ENCODE measurements around the gene NAPSA. TPM values are rescaled to one million over a fixed set of nuclear protein-coding genes. Genes with fewer than 3 reads are reported as not detected.

The NAPSA gene
- total RNA-seq, 4 donors from 2014 or later: 0.17 to 3.7 (median 0.81) TPM

DNA sequence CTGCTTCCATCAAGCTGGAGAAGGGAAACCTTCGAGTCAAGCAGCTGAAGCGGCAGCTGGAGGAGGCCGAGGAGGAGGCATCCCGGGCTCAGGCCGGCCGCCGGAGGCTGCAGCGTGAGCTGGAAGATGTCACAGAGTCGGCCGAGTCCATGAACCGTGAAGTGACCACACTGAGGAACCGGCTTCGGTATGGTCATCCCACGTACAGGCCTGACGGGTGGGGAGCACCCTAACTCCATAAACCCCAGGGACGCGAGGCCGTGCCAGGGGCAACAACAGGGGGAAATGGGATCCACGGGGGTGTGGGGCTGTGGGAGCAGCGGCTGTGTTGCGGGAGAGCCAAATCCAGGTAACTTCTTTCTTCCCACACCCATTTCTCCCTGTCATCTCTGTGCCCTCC lies 56.4 kb downstream of the NAPSA start:
- intact Hi-C loops (cut with DNase I): no loop called here
- TF ChIP-seq POLR2AphosphoS5 (IDR thresholded peaks at IDR 0.05) (no peak), EP300 (IDR thresholded peaks at IDR 0.05) (no peak), POLR2A (IDR thresholded peaks at IDR 0.05; ENCODE audit: low read depth) (no peak)
- TF ChIP-seq, protein P1, sequence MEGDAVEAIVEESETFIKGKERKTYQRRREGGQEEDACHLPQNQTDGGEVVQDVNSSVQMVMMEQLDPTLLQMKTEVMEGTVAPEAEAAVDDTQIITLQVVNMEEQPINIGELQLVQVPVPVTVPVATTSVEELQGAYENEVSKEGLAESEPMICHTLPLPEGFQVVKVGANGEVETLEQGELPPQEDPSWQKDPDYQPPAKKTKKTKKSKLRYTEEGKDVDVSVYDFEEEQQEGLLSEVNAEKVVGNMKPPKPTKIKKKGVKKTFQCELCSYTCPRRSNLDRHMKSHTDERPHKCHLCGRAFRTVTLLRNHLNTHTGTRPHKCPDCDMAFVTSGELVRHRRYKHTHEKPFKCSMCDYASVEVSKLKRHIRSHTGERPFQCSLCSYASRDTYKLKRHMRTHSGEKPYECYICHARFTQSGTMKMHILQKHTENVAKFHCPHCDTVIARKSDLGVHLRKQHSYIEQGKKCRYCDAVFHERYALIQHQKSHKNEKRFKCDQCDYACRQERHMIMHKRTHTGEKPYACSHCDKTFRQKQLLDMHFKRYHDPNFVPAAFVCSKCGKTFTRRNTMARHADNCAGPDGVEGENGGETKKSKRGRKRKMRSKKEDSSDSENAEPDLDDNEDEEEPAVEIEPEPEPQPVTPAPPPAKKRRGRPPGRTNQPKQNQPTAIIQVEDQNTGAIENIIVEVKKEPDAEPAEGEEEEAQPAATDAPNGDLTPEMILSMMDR (IDR thresholded peaks at IDR 0.05): no peak
- peaks cover 0 to 40% (median 4%) of the 10 kb centered on the region in 4 donors for H3K36me3 ChIP-seq
- 89% methylated on average over 21 of the region's 21 CpGs for WGBS
- DNase-seq (ENCODE audit: extremely low spot score): no peak
- H3K27me3 ChIP-seq: peaks cover 3 to 56% (median 30%) of the 10 kb centered on the region in 4 donors
- no peak overlapping the region for H3K27ac ChIP-seq (replicated peaks in 1 of 4)
- H3K4me1 ChIP-seq: peaks cover 0 to 10% (median 5%) of the 10 kb centered on the region in 4 donors
- H3K4me3 ChIP-seq: no peak overlapping the region
- peaks cover 0 to 15% (median 7%) of the 10 kb centered on the region in 4 donors for H3K9me3 ChIP-seq

Other genes starting within 250 kb of the NAPSA start
- gene IZUMO2, start 202.4 kb downstream of the NAPSA start, total RNA-seq: not detected
- 10 to 100 TPM in 1 of 4 donors, 1 to 10 TPM in 3; 2.5 to 10.1 (median 5.3) TPM for gene MYH14, start 162.0 kb downstream of the NAPSA start, total RNA-seq
- under 1 TPM; 0.32 to 0.69 (median 0.37) TPM for gene KCNC3, start 36.3 kb downstream of the NAPSA start, total RNA-seq
- 100 to 1,000 TPM; 123 to 224 (median 191) TPM for gene NR1H2, start 10.8 kb upstream of the NAPSA start, total RNA-seq
- gene POLD1, start 18.7 kb upstream of the NAPSA start, total RNA-seq: 10 to 100 TPM in 3 of 4 donors, 1 to 10 TPM in 1; 8.8 to 18.0 (median 11.6) TPM
- gene SPIB, start 53.3 kb upstream of the NAPSA start, total RNA-seq: under 1 TPM in 1 of 4 donors, not detected in 3; 0.17 TPM
- not detected for gene MYBPC2, start 67.3 kb upstream of the NAPSA start, total RNA-seq
- gene EMC10, start 110.9 kb upstream of the NAPSA start, total RNA-seq: 10 to 100 TPM; 41.1 to 79.1 (median 59.7) TPM
- gene GARIN5A, start 111.2 kb upstream of the NAPSA start, total RNA-seq: under 1 TPM in 2 of 4 donors, not detected in 2; 0.32 to 0.52 TPM
- gene JOSD2, start 145.6 kb upstream of the NAPSA start, total RNA-seq: 10 to 100 TPM; 31.3 to 59.4 (median 42.9) TPM
- 1 to 10 TPM in 1 of 4 donors, not detected in 3; 1.6 TPM for gene ASPDH, start 148.3 kb upstream of the NAPSA start, total RNA-seq
- 10 to 100 TPM in 1 of 4 donors, 1 to 10 TPM in 3; 3.7 to 12.5 (median 6.7) TPM for gene LRRC4B, start 202.8 kb upstream of the NAPSA start, total RNA-seq

All from esophagus muscularis mucosa (tissue), 4 donors.